Esophagus muscularis mucosa (tissue), 4 donors: ENCODE data around the gene SMARCC1. TPM values are rescaled to one million over a fixed set of nuclear protein-coding genes. Genes with fewer than 3 reads are reported as not detected.

Experiments
- DNase-seq: peaks from one replicate; pipeline ENCODE4 v3.0.0-alpha.2; 2017; ENCODE audit errors: extremely low spot score
- H3K27ac ChIP-seq, 4 donors: fragments of 200-600 bp; sonication (generic); replicated peaks in 1 of 4; 1 replicate in 3 of 4; 2 replicates in 1 of 4; pipeline ENCODE4 v1.5.1; 2016 to 2019; ENCODE audit warnings: mild to moderate bottlenecking in 1 of 4
- H3K27me3 ChIP-seq, 4 donors: fragments of 200-600 bp; sonication (generic); one replicate each; pipeline versions ENCODE4 v1.5.1 to v1.6.0; 2016 to 2019
- H3K36me3 ChIP-seq, 4 donors: fragments of 200-600 bp; sonication (generic); one replicate each; pipeline ENCODE4 v1.5.1; 2016 to 2019
- H3K4me1 ChIP-seq, 4 donors: fragments of 200-600 bp; sonication (generic); one replicate each; pipeline ENCODE4 v1.5.1; 2016 to 2019
- H3K4me3 ChIP-seq, 4 donors: fragments of 200-600 bp; sonication (generic); 1 replicate in 2 of 4; 2 replicates in 2 of 4; pipeline ENCODE4 v1.5.1; 2016 to 2019; ENCODE audit warnings: mild to moderate bottlenecking in 4 of 4, moderate library complexity in 1 of 4
- H3K9me3 ChIP-seq, 4 donors: fragments of 200-600 bp; sonication (generic); 1 replicate in 3 of 4; 2 replicates in 1 of 4; pipeline ENCODE4 v1.5.1; 2016 to 2019
- CTCF ChIP-seq, 3 experiments: fragments of 200-600 bp in 2 of 3; fragments of 450-650 bp in 1 of 3; sonication (generic) in 2 of 3; IDR thresholded peaks; one replicate each; pipeline ENCODE4 v1.5.1; 2017 to 2019; ENCODE audit warnings: antibody characterized with exemption in 3 of 3, mild to moderate bottlenecking in 2 of 3, moderate library complexity in 1 of 3
- EP300 ChIP-seq: sonication (generic); formaldehyde crosslinking; IDR thresholded peaks from one replicate; pipeline ENCODE4 v1.6.1; 2017; ENCODE audit warnings: antibody characterized with exemption
- POLR2A ChIP-seq: fragments of 450-650 bp; IDR thresholded peaks from one replicate; pipeline ENCODE4 v1.6.1; 2017; ENCODE audit warnings: antibody characterized with exemption, moderate library complexity, mild to moderate bottlenecking, low read depth
- POLR2AphosphoS5 ChIP-seq, 2 donors: sonication (generic); formaldehyde crosslinking; IDR thresholded peaks; one replicate each; pipeline ENCODE4 v1.6.1; 2017; ENCODE audit warnings: antibody characterized with exemption in 2 of 2
- WGBS: methylation state at CpG from one replicate; pipeline ENCODE4 v1.1.5; 2018; 5-methylcytosine and 5-hydroxymethylcytosine counted together
- intact Hi-C: fragments of 100-400 bp; cut with DNase I; formaldehyde crosslinking; loops from one replicate; pipeline ENCODE4 v1.15.1; 2023
- total RNA-seq, 4 donors: library from RNA; depleted of rRNA; stranded (reverse); fragments of >200 nt; gene quantifications; one replicate each; pipeline versions ENCODE4 v1.1.0 to v1.2.1, GENCODE V29; 2016

The SMARCC1 gene
- total RNA-seq, 4 donors from 2014 or later: 46.1 to 57.2 (median 49.7) TPM

DNA sequence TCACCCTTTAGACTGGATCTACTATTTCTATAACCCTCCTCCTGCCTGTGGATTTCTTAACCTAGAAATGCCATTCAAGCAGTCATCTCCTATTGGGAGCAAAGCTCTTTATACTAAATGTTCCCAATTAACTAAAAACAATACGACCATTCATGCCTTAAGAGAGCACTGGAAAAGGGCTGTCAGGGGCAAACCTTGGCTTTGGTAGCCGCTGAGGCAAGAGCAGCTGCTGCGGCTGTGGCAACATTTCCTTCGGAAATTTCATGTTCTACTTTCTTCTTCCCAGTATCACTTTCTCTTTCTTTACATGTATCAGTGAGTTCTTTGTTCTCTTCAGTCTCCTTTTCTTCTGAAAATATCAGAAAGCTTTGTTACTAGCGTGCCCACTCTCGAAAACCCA, 146.7 kb downstream of the SMARCC1 start:
- TF ChIP-seq EP300 (no peak), POLR2A (no peak), POLR2AphosphoS5 (IDR thresholded peaks at IDR 0.05) (no peak), CTCF (IDR thresholded peaks at IDR 0.05) (no peak)
- Histone ChIP-seq H3K27me3 (no peaks in the 10 kb centered on the region), H3K4me1 (no peaks in the 10 kb centered on the region), H3K27ac (no peak overlapping the region), H3K9me3 (no peaks in the 10 kb centered on the region), H3K36me3 (peaks cover 6 to 84% (median 68%) of the 10 kb centered on the region in 4 donors), H3K4me3 (no peak overlapping the region)
- no peak for DNase-seq
- 81% methylated on average over 6 of the region's 6 CpGs for WGBS
- intact Hi-C loops: no loop called here

- intact Hi-C loops: no loop called here
- Histone ChIP-seq H3K4me3 (no peak overlapping the region), H3K27me3 (no peaks in the 10 kb centered on the region), H3K9me3 (no peaks in the 10 kb centered on the region), H3K36me3 (peaks cover 0 to 92% (median 64%) of the 10 kb centered on the region in 4 donors), H3K27ac (no peak overlapping the region), H3K4me1 (no peaks in the 10 kb centered on the region)
- no peak for DNase-seq
- 100% methylated on average over 1 of the region's 1 CpG for WGBS
- TF ChIP-seq CTCF (IDR thresholded peaks at IDR 0.05) (no peak), EP300 (no peak), POLR2A (no peak), POLR2AphosphoS5 (IDR thresholded peaks at IDR 0.05) (no peak)
Observed at GRCh38 chr3:47630810-47631209, 150.9 kb downstream of the SMARCC1 start.

- H3K9me3 ChIP-seq: no peaks in the 10 kb centered on the region
- no peaks in the 10 kb centered on the region for H3K27me3 ChIP-seq
- DNase-seq: no peak
- intact Hi-C loops: no loop called here
- 79% methylated on average over 6 of the region's 6 CpGs for WGBS
- no peaks in the 10 kb centered on the region for H3K4me1 ChIP-seq
- no peak overlapping the region for H3K27ac ChIP-seq
- peaks cover 0 to 86% (median 57%) of the 10 kb centered on the region in 4 donors for H3K36me3 ChIP-seq
- TF ChIP-seq POLR2AphosphoS5 (IDR thresholded peaks at IDR 0.05) (no peak), CTCF (IDR thresholded peaks at IDR 0.05) (no peak), POLR2A (no peak), EP300 (no peak)
- H3K4me3 ChIP-seq: no peak overlapping the region
Observed at GRCh38 chr3:47629770-47630169, 151.9 kb downstream of the SMARCC1 start.

GRCh38 chr3:47628426-47628825, 153.3 kb downstream of the SMARCC1 start:
- Histone ChIP-seq H3K27ac (no peak overlapping the region), H3K27me3 (no peaks in the 10 kb centered on the region), H3K9me3 (no peaks in the 10 kb centered on the region), H3K36me3 (peaks cover 0 to 82% (median 52%) of the 10 kb centered on the region in 4 donors), H3K4me3 (no peak overlapping the region), H3K4me1 (no peaks in the 10 kb centered on the region)
- intact Hi-C loops: no loop called here
- 92% methylated on average over 6 of the region's 6 CpGs for WGBS
- TF ChIP-seq POLR2A (no peak), CTCF (IDR thresholded peaks at IDR 0.05) (no peak), POLR2AphosphoS5 (IDR thresholded peaks at IDR 0.05) (no peak), EP300 (no peak)
- DNase-seq: no peak
